SU-DHL-6 (cell line): Measurements from ENCODE around the gene VSTM2L.

Source experiments
- H2AFZ ChIP-seq: fragments of 200-600 bp; sonication (generic); 2 replicates; pipeline ENCODE4 v1.6.1; 2014; ENCODE audit warnings: low read depth, mild to moderate bottlenecking, moderate library complexity, mixed read lengths, antibody characterized with exemption, low read length; ENCODE audit not compliant: severe bottlenecking
- H3F3A ChIP-seq: fragments of 200-600 bp; shearing (Covaris generic); 2 replicates; pipeline ENCODE4 v1.6.0; 2016; ENCODE audit warnings: antibody characterized with exemption, mild to moderate bottlenecking; ENCODE audit not compliant: insufficient read depth
- H3K27ac ChIP-seq: fragments of 200-600 bp; sonication (generic); 2 replicates; pipeline ENCODE4 v1.5.1; 2016; ENCODE audit warnings: low read depth, mild to moderate bottlenecking, low read length, moderate library complexity, mixed read lengths
- H3K27me3 ChIP-seq: fragments of 200-600 bp; sonication (generic), shearing (Covaris generic); 2 replicates; pipeline ENCODE4 v1.6.0; 2014; ENCODE audit warnings: mild to moderate bottlenecking, low read length
- H3K36me3 ChIP-seq: fragments of 200-600 bp; sonication (generic); 2 replicates; pipeline ENCODE4 v1.6.1; 2014; ENCODE audit warnings: mild to moderate bottlenecking, low read length, mixed read lengths
- H3K4me2 ChIP-seq: fragments of 300-600, 200-600 bp; shearing (Covaris generic), sonication (generic); 2 replicates; pipeline ENCODE4 v1.6.0; 2014; ENCODE audit warnings: low read length, low read depth, mild to moderate bottlenecking; ENCODE audit not compliant: poor library complexity, severe bottlenecking
- H3K4me3 ChIP-seq: fragments of 200-600 bp; sonication (generic); 2 replicates; pipeline ENCODE4 v1.5.1; 2014; ENCODE audit warnings: antibody characterized with exemption, low read length, mild to moderate bottlenecking, mixed read lengths; ENCODE audit not compliant: insufficient read depth, poor library complexity, severe bottlenecking
- H3K79me2 ChIP-seq: fragments of 200-600 bp; sonication (generic); 2 replicates; pipeline ENCODE4 v1.6.1; 2014; ENCODE audit warnings: mild to moderate bottlenecking, low read length, moderate library complexity; ENCODE audit not compliant: insufficient read depth
- H3K9ac ChIP-seq: fragments of 200-600 bp; sonication (generic); 2 replicates; pipeline ENCODE4 v1.7.0; 2014; ENCODE audit warnings: mild to moderate bottlenecking, low read length
- H3K9me2 ChIP-seq: fragments of 200-600 bp; sonication (generic); replicated peaks from 2 replicates; pipeline ENCODE4 v1.6.1; 2014; ENCODE audit warnings: low read length; ENCODE audit not compliant: insufficient read depth
- H3K9me3 ChIP-seq: fragments of 200-600 bp; sonication (generic); 2 replicates; pipeline ENCODE4 v1.6.1; 2014; ENCODE audit warnings: low read length, mixed read lengths; ENCODE audit not compliant: insufficient read depth
- H4K20me1 ChIP-seq: fragments of 200-600 bp; sonication (generic); 2 replicates; pipeline ENCODE4 v1.6.1; 2014; ENCODE audit warnings: low read depth, mild to moderate bottlenecking, antibody characterized with exemption, low read length, moderate library complexity, mixed read lengths
- CTCF ChIP-seq: fragments of 200-600 bp; sonication (generic); IDR thresholded peaks from one replicate; pipeline ENCODE4 v1.5.1; 2017; ENCODE audit warnings: antibody characterized with exemption, mild to moderate bottlenecking, low read length, moderate library complexity; ENCODE audit not compliant: insufficient read depth, poor library complexity, severe bottlenecking
- EZH2phosphoT487 ChIP-seq: fragments of 200-600 bp; sonication (generic), shearing (Covaris generic); conservative IDR thresholded peaks from 2 replicates; pipeline ENCODE4 v1.6.1; 2018; ENCODE audit warnings: mild to moderate bottlenecking, antibody characterized with exemption, low read length, moderate library complexity, mixed read lengths

The VSTM2L gene

DNA sequence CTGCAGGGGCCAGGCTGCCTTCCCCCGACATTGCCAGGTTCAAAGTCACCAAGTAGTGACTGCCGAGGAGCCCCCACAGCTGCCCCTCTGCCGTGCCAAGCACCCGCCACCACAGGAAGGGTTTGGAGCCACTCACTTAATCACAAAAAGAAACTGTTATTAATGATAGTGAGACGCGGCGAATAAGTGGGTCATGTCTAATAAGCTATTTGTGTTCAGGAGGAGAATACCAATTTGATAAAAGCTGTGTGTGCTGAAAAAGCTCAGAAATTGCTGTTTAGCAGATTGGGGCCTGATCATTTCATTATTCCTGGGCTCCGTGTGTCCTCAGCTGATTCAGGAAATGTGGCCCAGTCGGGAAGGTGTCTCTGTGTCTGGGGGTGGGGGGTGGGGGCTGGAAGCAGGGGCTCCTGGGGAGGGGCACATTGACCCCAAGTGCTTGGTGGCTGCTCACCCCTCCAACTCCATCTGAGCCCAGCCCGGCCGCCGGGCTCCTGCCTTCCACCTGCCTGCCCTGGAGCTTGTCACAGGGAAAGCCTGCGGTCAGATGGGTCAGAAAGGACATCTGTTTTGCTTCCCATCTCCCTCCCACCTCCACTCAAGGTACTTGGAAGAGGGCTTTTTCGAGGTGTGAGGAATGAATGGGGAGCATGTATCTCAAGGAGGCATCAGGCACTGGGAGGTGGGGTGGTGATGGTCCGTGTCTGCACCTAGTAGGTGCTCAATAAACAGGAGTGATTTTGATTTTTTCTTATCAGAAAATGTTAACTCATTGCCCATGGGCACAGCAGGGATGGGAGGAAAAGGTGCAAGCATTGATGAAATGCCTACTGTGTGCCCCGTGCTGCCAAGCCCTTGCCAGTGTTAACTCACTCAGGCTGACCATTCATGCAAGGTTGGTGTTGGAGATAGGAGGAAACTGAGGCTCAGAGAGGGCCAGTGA is 3.0 kb downstream of the VSTM2L start:
- no peak for TF ChIP-seq EZH2phosphoT487
- TF ChIP-seq CTCF = no peak
- H4K20me1 ChIP-seq = no peaks in the 10 kb centered on the region
- H3K9me3 ChIP-seq = no peaks in the 10 kb centered on the region
- no peaks in the 10 kb centered on the region for H3K79me2 ChIP-seq
- H3K9ac ChIP-seq = no peak overlapping the region
- H3K4me2 ChIP-seq = no peak overlapping the region
- H3K27ac ChIP-seq = no peak overlapping the region
- H3K27me3 ChIP-seq = no peaks in the 10 kb centered on the region
- H2AFZ ChIP-seq = no peak overlapping the region
- H3K9me2 ChIP-seq = no peaks in the 10 kb centered on the region
- no peak overlapping the region for H3K4me3 ChIP-seq
- no peaks in the 10 kb centered on the region for H3K36me3 ChIP-seq
- H3F3A ChIP-seq = no peaks in the 10 kb centered on the region

DNA sequence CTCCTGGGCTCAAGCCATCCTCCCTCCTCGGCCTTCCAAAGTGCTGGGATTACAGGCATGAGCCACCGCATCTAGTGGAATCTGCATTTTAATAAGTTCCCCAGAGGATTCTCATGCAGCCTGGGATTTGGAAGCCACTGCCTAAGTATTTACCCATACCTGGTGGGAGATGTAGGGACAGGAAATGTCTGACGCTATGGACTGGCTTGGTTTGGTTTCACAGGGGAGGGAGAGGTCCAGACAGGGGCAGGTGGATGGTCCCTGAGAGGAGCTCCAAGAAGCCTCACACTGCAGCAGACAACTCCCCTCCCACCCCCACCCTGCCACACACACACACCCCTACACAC is 4.4 kb downstream of the VSTM2L start:
- no peak overlapping the region for H2AFZ ChIP-seq
- no peak overlapping the region for H3K9ac ChIP-seq
- no peak overlapping the region for H3K4me2 ChIP-seq
- H3K9me3 ChIP-seq = no peaks in the 10 kb centered on the region
- TF ChIP-seq EZH2phosphoT487 (no peak), CTCF (no peak)
- no peak overlapping the region for H3K4me3 ChIP-seq
- no peaks in the 10 kb centered on the region for H4K20me1 ChIP-seq
- H3K36me3 ChIP-seq = no peaks in the 10 kb centered on the region
- no peaks in the 10 kb centered on the region for H3K79me2 ChIP-seq
- H3K27me3 ChIP-seq = no peaks in the 10 kb centered on the region
- no peak overlapping the region for H3K27ac ChIP-seq
- H3K9me2 ChIP-seq = no peaks in the 10 kb centered on the region
- H3F3A ChIP-seq = no peaks in the 10 kb centered on the region

DNA sequence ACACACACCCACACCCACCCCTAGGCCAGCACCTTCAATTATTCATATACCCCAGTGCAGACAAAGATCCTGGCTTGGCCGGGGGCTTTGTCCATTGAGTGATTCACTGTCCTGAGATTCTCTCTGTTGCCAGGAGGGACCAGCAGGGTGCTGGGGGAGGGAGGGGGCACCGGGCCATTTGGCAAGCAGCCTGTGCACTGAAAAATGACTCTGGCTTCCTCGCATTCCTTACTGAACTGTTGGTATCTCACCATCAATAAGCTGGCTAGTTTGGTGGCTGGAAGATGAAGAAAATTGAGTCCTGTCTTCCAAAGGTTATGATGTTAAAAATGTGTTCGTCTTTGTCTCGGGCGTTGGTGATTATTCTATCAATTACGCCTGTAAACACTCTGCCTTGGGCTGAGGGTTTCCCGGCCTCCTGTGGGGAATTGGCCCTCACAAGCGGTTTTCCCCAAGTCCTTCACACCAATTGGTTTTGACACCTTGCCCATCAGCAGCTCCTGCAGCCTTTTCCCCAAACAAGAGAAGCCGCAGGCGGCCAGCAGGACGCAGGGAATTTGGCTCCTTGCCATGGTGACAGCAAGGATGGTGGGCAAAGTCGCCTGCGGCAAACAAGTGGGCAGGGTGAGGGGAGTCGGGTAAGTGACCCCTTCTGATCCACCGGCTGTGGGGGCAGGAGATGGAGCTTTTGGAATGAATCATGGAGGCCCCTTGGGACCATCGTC is 4.9 kb downstream of the VSTM2L start:
- no peak overlapping the region for H3K4me3 ChIP-seq
- no peaks in the 10 kb centered on the region for H3K9me2 ChIP-seq
- H2AFZ ChIP-seq = no peak overlapping the region
- no peaks in the 10 kb centered on the region for H3K36me3 ChIP-seq
- no peaks in the 10 kb centered on the region for H3F3A ChIP-seq
- no peaks in the 10 kb centered on the region for H3K9me3 ChIP-seq
- no peaks in the 10 kb centered on the region for H4K20me1 ChIP-seq
- no peak overlapping the region for H3K27ac ChIP-seq
- no peaks in the 10 kb centered on the region for H3K79me2 ChIP-seq
- no peak overlapping the region for H3K9ac ChIP-seq
- no peaks in the 10 kb centered on the region for H3K27me3 ChIP-seq
- TF ChIP-seq CTCF = no peak
- TF ChIP-seq EZH2phosphoT487 = no peak
- no peak overlapping the region for H3K4me2 ChIP-seq
